ENCODE results near the gene LEFTY1.
"Not testable (repeated sequence)": the region's sequence is repeated elsewhere in the genome, so short reads cannot be mapped to it uniquely, and the experiment has no call there.

LEFTY1 gene, protein sequence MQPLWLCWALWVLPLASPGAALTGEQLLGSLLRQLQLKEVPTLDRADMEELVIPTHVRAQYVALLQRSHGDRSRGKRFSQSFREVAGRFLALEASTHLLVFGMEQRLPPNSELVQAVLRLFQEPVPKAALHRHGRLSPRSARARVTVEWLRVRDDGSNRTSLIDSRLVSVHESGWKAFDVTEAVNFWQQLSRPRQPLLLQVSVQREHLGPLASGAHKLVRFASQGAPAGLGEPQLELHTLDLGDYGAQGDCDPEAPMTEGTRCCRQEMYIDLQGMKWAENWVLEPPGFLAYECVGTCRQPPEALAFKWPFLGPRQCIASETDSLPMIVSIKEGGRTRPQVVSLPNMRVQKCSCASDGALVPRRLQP

DNA sequence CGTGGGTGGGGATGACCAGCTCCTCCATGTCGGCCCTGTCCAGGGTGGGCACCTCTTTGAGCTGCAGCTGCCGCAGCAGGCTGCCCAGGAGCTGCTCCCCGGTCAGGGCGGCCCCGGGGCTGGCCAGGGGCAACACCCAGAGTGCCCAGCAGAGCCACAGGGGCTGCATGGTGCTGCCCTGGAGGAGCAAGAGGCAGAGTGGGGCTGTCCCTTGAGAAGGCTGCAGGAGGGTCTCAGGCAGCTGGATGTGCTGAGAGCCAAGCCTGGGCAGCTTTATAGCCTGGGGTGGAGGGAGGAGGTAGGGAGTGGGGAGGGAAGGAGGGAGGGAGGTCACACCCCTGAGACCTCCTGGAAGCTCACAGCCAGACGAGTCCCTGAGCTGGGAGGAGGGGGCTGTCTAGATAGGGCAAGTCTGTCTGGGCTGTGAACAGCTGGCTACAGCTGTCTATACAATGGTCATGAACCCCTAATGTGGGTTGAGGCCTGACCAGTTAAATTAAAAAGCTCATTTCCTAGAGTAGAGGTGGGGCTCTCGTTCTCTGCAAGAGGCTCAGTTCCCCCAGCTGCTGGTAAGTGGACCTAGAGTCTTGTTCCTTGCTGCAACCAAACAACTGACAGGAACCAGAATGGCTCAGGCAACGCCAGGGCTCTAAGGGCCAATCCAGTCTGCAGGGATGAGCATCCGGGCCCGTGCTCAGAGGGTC is at the start of gene LEFTY1:
TSS of gene LEFTY1 (minus strand) at position 249 of the 704 bp plus-strand sequence. CDS start at position 169, 80 bp downstream.
- no peak for DNase-seq (ENCODE audit: low read depth in 2 of 2)

DNA sequence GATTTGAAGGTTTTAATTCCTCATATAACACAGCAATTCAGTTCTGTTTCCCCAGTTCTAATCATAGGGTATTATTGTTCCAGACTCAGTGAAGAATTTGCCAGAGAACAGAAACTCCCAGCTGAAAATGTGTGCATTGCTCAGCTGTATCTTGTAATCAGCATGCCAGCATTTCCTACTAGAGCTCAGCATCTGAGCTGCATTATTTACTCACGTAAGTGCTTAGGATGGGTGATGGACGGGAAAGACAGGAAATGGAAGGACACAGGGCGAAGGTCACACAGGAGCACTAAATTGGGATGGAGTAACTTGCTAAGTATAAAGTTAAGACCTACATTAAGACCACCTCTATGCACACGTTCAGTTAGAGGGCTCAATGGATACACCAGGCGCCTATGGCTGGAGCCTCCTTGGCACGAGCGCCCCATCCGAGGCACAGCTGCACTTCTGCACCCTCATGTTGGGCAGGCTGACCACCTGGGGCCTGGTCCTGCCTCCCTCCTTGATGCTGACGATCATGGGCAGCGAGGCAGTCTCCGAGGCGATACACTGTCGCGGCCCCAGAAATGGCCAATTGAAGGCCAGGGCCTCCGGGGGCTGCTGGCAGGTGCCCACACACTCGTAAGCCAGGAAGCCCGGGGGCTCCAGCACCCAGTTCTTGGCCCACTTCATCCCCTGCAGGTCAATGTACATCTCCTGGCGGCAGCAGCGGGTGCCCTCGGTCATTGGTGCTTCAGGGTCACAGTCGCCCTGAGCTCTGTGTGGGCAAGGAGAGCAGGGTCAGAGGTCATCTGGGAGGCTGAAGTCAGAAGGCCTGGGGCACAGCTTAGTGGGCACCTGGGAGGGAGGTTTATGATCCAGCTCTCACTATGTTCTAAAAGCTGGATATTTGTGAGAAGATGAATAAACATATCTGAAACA is 48.4 kb upstream of the LEFTY1 start:
- DNase-seq (ENCODE audit: low read depth in 2 of 2): no peak

DNA sequence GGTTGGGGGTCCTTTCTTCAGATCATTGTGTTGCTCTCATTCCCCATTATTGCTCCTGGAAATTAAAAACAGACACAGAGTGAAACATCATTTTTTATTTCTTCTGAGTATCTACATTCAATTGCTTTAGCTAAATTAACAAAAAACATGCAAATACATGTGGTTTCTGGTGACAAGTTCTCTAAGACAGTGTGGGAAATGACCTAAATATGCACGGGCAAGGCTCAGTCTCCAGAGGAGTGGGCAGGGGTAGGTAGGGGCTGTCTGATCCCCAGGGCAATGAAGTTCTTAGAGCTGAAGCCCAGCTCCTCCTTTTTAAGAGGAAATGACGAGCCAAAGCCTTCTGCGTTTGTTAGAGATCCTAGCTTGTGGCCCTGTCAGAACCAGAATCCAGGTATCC is 47.6 kb upstream of the LEFTY1 start:
- no peak for DNase-seq (ENCODE audit: low read depth in 2 of 2)

DNA sequence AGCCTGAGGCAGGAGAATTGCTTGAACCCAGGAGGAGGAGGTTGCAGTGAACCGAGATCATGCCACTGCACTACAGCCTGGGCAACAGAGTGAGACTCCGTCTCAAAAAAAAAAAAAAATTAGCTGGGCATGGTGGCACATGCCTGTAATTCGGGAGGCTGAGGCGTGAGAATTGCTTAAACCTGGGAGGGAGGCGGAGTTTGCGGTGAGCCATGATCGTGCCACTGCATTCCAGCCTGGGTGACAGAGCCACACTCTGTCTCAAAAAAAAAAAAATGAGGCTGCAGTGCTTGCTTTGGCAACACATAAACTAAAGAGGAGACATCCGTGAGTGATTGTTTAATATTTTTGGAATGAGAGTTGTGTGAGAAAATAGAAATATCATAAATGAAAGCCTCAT is 47.1 kb upstream of the LEFTY1 start:
- DNase-seq (ENCODE audit: low read depth in 2 of 2): not testable (repeated sequence)

DNA sequence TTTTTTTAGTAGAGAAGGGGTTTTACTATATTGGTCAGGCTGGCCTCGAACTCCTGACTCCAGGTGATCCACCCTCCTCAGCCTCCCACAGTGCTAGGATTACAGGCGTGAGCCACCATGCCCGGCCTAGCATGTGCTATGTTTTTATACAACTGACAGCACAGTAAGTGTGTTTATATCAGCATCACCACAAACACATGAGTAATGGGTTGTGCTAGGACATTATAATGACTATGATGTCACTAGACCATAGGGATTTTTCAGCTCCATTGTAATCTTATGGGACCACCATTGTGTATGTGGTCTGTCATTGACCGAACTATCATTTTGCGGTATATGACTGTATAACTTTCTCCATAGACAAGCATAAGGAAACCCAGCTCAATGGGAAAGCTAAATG is 45.8 kb upstream of the LEFTY1 start:
- no peak for DNase-seq (ENCODE audit: low read depth in 2 of 2)

DNA sequence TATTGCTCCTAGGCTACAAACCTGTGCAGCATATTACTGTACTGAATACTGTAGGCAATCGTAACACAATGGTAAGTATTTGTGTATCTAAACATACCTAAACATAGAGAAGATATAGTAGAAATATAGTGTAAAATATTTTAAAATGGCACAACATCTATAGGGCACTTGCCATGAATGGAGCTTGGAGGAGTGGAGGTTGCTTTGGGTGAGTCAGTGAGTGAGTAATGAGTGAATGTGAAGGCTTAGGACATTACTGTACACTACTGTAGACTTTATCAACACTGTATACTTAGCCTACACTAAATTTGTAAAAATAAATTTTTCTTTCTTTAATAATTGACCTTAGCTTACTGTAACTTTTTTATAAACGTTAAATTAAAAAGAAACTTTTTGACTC is 44.1 kb upstream of the LEFTY1 start:
- no peak for DNase-seq (ENCODE audit: low read depth in 2 of 2)

DNA sequence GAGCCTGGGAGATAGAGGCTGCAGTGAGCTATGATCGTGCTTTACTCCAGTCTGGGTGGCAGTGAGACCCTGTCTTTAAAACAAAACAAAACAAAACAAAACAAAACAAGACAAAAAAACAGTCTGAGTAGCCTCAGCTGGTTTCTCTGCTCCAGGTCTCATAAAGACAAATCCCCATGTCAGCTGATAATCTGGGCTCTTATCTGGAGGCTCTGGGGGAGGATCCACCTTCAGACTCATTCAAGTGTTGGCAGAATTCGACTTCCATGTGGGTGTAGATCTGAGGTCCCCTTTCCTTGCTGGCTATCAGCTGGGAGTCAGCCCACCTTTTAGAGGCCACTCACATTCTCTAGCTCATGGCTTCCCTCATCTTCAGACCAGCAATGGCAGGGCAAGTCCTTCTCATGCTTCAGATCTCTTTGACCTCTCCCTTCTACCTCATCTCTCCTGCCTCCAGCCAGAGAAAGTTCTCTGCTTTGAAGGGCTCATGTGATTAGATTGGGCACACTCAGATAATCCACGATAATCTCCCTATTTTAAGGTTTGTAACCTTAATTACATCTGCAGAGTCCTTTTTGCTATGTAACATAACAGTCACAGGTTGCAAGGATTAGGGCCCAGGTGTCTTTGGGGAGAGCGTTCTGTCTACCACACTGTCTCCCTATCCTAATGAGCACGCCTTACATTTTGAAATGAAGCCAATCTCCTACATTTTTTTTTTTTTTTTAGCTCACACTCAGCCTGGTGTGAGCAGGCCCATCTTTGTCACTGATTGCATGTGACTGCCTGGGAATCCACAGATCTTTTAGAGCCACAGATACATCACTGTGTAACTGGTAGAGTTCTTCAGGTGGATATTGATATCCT is 42.6 kb upstream of the LEFTY1 start:
- DNase-seq (ENCODE audit: low read depth in 2 of 2): no peak

DNA sequence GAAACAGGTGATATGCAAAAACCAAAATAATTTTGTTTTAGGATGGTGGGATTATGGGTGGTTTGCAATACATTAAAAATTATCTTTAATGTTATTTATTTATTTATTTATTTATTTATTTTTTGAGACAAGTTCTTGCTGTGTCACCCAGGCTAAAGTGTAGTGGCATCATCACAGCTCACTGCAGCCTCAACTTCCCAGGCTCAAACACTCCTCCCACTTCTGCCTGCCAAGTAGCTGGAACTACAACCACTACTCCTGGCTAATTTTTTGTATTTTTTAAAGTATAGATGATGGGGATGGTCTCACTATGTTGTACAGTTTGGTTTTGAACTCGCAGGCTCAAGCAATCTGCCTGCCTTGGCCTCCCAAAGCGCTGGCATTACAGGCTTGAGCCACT is 41.6 kb upstream of the LEFTY1 start:
- no peak for DNase-seq (ENCODE audit: low read depth in 2 of 2)

DNA sequence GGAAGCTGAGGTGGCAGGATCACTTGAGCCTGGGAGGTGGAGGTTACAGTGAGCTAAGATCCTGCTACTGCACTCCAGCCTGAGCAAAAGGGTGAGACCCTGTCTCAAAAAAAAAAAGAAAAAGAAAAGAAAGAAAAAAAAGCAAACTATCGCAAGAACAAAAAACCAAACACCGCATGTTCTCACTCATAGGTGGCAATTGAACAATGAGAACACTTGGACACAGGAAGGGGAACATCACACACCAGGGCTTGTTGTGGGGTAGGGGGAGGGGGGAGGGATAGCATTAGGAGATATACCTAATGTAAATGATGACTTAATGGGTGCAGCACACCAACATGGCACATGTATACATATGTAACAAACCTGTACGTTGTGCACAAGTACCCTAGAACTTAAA is 40.5 kb upstream of the LEFTY1 start:
- DNase-seq (ENCODE audit: low read depth in 2 of 2): not testable (repeated sequence)

DNA sequence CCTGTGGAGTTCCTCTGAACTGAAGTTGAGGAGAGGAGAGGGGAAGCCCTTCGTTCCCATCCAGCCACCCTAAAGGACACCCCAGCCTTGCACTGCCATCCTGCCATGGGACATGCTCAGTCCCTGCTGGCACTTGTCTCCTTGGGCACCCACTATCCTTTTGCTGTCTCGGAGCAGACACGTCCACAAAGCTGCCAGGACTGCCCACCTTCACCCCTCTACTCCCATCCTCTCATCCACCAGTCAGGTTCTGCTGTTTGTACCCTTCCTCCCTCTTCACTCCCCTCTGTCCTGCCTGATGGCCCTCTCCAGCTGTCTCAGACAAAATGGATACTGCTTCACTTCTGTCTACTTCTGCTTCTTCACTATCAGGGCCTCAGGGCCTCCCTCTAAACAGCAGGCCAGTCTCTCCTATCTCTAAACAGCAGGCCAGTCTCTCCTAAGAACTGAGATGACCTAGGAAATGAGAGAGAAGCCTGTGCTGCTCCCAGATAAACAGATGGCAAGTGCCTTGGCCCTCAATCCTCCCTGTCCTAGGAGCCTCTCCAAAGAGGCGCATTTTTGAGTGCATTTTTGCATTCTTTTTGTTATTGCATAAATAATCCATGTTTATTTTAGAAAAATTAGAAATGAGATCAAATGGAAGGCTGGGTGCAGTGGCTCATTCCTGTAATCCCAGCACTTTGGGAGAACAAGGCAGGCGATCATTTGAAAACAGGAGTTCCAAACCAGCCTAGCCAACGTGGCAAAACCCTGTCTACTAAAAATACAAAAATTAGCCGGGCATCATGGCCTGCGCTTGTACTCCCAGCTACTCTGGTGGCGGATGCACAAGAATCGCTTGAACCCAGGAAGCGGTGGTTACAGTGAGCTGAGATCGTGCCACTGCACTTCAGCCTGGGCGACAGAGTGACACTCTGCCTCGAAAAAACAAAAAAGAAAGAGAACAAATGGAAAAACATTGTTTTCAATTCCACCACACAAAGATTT is 39.5 kb upstream of the LEFTY1 start:
- no peak for DNase-seq (ENCODE audit: low read depth in 2 of 2)

DNA sequence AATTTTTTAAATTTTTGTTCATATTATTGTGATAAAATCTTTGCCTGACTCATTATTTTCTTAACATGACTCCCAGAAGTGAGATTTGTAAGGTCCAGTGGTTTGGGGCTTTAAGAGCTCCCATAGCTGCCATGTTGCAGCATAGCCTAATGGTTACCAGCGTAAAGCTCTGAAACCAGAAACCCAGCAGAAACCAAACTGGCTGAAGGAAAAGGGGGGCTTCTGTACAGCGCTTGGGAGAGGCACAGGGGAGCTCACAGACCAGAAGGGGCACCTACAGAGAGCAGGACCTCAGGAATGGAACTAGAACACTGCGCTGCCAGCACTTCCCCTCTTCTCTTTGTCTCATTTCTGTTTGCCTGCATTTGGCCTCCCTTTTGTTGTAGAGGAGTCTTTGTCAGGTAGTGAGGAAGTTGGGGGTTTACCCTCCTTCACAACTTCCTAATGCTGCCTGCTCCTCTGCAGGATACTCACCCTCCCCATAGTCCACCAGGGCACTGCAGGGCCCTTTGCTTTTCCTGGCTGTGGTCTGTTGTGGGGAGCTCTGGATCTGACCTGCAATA is 37.7 kb upstream of the LEFTY1 start:
- no peak for DNase-seq (ENCODE audit: low read depth in 2 of 2)

DNA sequence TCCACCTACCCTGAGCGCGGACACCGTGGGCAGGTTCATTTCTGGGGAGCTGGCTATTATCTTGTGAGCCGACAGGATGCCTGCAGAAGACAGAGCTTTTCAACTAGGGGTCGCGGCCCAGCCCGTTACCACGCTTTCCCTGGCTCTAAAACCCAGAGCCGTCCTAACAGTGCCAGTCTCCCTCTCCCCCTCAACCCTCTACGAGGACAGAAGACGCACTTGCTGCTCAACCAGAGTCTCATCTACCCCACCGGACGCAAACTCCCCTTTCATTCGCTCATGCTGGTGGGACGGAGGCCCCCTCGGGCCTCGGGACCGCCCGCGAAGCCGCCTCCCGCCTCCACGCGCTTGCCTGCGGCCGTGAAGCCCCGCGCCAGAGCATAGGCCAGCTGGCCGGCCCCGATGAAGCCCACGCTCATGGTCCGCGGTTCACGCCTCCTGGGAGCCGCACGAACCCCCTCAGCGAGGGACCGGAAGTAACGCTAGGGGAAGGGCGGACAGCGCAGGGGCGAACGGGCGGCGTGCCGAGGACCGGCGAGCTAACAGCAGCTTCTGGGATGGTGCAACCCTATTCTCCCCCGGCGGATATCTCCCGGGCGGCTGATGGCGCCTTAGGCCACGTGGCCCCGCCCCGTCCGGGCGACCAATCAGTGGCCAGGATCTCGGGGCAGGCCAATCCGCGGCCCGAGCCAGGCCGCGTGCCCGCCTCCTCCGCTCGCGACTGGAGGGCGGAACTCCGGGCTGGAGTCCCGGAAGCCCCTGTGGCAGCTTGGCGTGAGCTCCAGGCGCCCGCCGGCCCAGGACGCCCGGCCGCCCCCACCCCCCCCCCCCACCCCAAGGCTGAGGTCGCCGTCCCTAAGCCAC is 35.0 kb upstream of the LEFTY1 start, which contains the start of gene PYCR2:
TSS of gene PYCR2 (minus strand) at position 559 of the 864 bp plus-strand sequence. CDS start at position 419, 140 bp downstream.
- DNase-seq (ENCODE audit: low read depth in 2 of 2): peak; percentile 86 to 93

DNA sequence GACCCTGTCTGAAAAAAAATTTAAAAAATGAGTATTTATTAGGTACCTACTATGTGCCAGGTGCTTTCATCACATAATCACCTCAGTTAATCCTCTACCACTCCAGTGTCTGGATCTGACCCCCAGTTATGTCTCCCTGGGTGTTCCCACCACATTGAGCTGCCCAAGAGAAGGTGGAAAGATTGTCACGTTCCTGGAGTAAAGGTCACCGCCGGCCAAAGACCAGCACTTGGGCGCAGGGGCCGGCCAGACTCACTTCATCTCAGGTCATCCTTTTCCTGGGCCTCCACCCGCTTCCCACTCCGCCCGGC is 34.4 kb upstream of the LEFTY1 start:
- no peak for DNase-seq (ENCODE audit: low read depth in 2 of 2)

DNA sequence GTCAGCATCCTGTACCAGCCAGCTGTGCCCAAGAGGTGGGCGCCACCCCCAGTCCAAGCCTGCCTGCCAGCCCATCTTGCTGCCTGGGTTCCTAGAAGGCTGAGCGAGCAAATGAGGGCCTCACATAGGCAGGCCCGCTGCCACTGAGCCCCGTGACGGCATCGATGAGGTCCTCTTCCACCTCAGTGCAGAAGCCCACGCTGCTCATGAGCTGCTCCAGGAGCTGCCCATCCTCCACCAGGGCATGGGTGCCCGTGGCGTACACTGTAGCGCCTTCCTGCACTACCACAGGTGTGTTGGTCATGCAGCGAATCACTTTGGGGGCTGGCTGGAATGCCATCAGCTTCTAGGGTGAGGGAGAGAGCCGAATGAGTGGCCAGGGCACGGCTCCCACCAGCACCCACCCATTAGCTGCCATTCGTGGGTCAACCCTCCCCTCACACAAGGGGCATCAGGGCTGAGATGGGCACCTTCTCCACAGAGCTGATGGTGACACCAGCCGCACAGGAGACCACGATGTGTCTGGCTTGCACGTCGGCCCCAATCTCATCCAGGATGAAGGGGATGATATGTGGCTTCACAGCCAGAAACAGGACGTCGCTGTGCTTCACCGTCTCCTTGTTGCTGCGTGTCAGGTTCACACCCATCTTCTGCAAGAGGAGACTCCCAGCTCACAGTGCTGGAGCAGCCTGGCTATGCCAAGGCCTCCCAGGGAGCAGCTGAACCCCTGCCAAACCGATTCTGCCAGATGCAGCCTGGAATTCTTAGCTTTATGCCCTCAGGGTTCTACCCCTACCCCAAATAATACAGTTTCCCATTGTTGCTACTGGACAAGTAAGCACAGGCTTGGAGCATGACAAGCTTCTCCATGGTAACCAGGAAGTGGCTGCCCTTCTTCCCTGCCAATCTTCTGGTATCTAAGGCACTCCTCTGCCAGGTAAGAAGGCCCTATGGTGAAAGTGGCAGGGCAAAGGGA is 33.1 kb upstream of the LEFTY1 start:
- DNase-seq (ENCODE audit: low read depth in 2 of 2): no peak

DNA sequence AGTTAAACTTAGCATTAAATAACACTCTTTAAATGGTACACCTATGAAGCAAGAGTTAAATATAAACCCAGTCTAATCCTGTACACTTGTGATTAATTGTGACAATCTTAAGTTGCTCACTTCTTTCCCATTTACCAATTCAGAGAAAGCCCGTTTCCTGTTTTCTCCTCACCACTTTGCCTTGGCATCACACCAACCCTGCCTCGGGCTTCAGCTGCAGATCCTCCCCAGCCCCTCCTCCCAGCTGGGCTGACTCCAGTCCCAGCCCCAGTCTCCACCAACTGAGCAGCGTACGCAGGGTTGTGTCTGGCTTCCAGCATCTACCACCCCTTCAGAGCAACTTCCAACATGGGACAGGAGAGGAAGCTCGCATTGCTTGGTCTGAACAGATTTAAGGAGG is 31.0 kb upstream of the LEFTY1 start:
- DNase-seq (ENCODE audit: low read depth in 2 of 2): no peak

DNA sequence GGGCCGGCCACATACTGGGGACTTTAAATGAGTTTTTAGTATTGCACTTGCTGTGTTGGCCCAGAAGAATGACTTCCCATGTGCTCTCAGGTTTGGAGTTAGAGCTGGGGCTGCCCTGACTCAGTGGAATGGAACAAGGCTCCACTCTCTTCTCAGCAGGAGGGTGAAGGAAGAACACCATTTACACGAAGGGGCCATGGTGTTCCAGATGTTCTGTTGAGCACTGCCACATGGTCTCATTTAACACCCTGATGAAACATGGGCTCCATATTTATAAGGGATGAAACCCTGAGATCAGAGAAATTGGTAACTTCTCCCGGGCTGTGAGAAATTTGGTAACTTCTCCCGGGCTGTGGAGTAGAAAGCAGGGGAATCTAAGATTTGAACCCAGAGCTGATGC is 29.3 kb upstream of the LEFTY1 start:
- DNase-seq (ENCODE audit: low read depth in 2 of 2): no peak

DNA sequence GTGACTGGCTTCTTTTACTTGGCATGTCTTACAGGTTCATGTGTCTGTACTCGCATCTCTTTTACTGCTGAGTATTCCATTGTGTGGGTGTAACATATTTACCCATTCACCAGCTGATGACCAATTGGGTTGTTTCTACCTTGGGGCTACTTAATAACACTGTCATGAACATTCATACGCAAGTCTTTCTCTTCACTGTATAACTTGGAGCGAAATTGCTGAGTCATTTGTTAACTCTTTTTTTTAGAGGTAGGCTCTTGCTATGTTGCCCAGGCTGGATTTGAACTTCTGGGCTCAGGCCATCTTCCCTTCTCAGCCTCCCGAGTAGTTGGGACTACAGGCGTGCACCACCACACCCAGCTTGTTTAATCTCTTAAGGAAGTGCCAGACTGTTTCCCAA is 28.6 kb upstream of the LEFTY1 start:
- DNase-seq (ENCODE audit: low read depth in 2 of 2): no peak

DNA sequence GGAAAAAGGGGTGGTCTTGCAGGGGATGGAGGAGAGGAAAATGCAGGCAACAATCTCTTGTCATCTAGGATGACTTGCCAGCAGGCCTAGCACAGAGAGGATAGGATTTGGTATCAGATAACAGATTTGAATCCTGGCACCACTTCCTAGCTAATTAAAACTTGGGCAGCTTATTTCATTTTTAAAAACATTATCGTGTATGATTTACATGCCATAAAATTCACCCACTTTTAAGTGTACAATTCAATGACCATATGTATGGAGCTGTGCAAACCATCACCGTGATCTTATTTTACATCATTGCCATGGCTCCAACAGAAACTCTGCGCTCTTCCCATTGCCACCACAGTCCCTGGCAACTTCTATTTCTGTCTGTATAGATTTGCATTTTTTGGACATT is 28.2 kb upstream of the LEFTY1 start:
- no peak for DNase-seq (ENCODE audit: low read depth in 2 of 2)
